Fibroblast of lung (primary cell): ENCODE measurements around the gene STXBP2. TPM values are rescaled to one million over a fixed set of nuclear protein-coding genes. Genes with fewer than 3 reads are reported as not detected.

Experiments
- DNase-seq, 2 donors: peaks; one replicate each; pipeline versions ENCODE4 v3.0.0 to v3.0.0-alpha.2; 2010; ENCODE audit warnings: low read depth in 2 of 2
- H2AFZ ChIP-seq: 2 replicates; pipeline ENCODE4 v1.5.1; 2012; ENCODE audit warnings: low read length, control low read depth, inconsistent platforms
- H3K27ac ChIP-seq: 2 replicates; pipeline ENCODE4 v1.5.1; 2011; ENCODE audit warnings: low read length, control low read depth; ENCODE audit not compliant: insufficient read depth
- H3K27me3 ChIP-seq: 2 replicates; pipeline ENCODE4 v1.5.1; 2011; ENCODE audit warnings: mild to moderate bottlenecking, low read length; ENCODE audit not compliant: control insufficient read depth, insufficient read depth
- H3K36me3 ChIP-seq: 2 replicates; pipeline ENCODE4 v1.5.1; 2011; ENCODE audit warnings: low read length; ENCODE audit not compliant: control insufficient read depth, insufficient read depth
- H3K4me1 ChIP-seq: 2 replicates; pipeline ENCODE4 v1.5.1; 2011; ENCODE audit warnings: low read length; ENCODE audit not compliant: control insufficient read depth, insufficient read depth; ENCODE audit errors: extremely low read depth
- H3K4me2 ChIP-seq: 2 replicates; pipeline ENCODE4 v1.5.1; 2011; ENCODE audit warnings: low read length, control low read depth; ENCODE audit not compliant: insufficient read depth; ENCODE audit errors: extremely low read depth
- H3K4me3 ChIP-seq, 4 experiments: fragments of 200-600 bp in 1 of 4; sonication (generic) in 1 of 4; replicated peaks in 1 of 4; 2 replicates each; pipeline ENCODE4 v1.5.1; 2011 to 2016; ENCODE audit warnings: low read length in 4 of 4, low read depth in 3 of 4, mild to moderate bottlenecking in 3 of 4, control low read depth in 2 of 4, inconsistent platforms in 1 of 4, mixed read lengths in 1 of 4; ENCODE audit not compliant: insufficient read depth in 1 of 4; ENCODE audit errors: control extremely low read depth in 1 of 4
- H3K79me2 ChIP-seq: 2 replicates; pipeline ENCODE4 v1.5.1; 2012; ENCODE audit warnings: mild to moderate bottlenecking, low read length, inconsistent platforms; ENCODE audit not compliant: control insufficient read depth, insufficient read depth
- H3K9ac ChIP-seq: 2 replicates; pipeline ENCODE4 v1.5.1; 2011; ENCODE audit warnings: mild to moderate bottlenecking, low read length, control low read depth; ENCODE audit not compliant: insufficient read depth
- H3K9me3 ChIP-seq: 2 replicates; pipeline ENCODE4 v1.5.1; 2012; ENCODE audit warnings: low read depth, low read length; ENCODE audit not compliant: control insufficient read depth, insufficient read depth
- H4K20me1 ChIP-seq: 2 replicates; pipeline ENCODE4 v1.5.1; 2011; ENCODE audit warnings: low read length; ENCODE audit not compliant: control insufficient read depth, insufficient read depth; ENCODE audit errors: extremely low read depth
- CTCF ChIP-seq, 2 donors: IDR thresholded peaks in 1 of 2; conservative IDR thresholded peaks in 1 of 2; 1 replicate in 1 of 2; 2 replicates in 1 of 2; pipeline ENCODE4 v1.5.1; 2011 to 2012; ENCODE audit warnings: low read length in 2 of 2, control low read depth in 1 of 2, inconsistent platforms in 1 of 2, low read depth in 1 of 2, mild to moderate bottlenecking in 1 of 2
- EZH2 ChIP-seq: IDR thresholded peaks from 2 replicates; pipeline ENCODE4 v1.5.1; 2012; ENCODE audit warnings: low read length, control low read depth, mild to moderate bottlenecking; ENCODE audit errors: missing control alignments
- polyA plus RNA-seq, 2 donors: library from polyadenylated mRNA; depleted of rRNA in 1 of 2; stranded (reverse) in 1 of 2; unstranded in 1 of 2; fragments of >200 nt; gene quantifications; 2 replicates each; pipeline ENCODE4 v1.2.1, GENCODE V29; 2011 to 2012; ENCODE audit warnings: missing spikeins in 1 of 2
- total RNA-seq: library from RNA; depleted of rRNA; stranded (reverse); fragments of >200 nt; gene quantifications from 2 replicates; pipeline ENCODE4 v1.2.1, GENCODE V29; 2014

Gene STXBP2
- total and polyA plus RNA-seq, 2 donors (not counting 1 experiment from before 2014, with no cell fraction given), result 4.6 TPM

- Histone ChIP-seq H4K20me1 (no peaks in the 10 kb centered on the region), H2AFZ (no peak within 1 kb of the TSS), H3K79me2 (no peaks in the 10 kb centered on the region), H3K4me2 (no peak within 1 kb of the TSS), H3K4me3 (peak within 1 kb of the TSS in 1 of 4 experiments; percentile 10), H3K36me3 (no peaks in the 10 kb centered on the region), H3K9ac (no peak within 1 kb of the TSS), H3K9me3 (no peaks in the 10 kb centered on the region), H3K27ac (no peak within 1 kb of the TSS), H3K27me3 (peaks cover 21% of the 10 kb centered on the region), H3K4me1 (no peaks in the 10 kb centered on the region)
- TF ChIP-seq EZH2 (peak; percentile 91), CTCF (conservative IDR thresholded peaks at IDR 0.05 in 1 of 2, IDR thresholded peaks at IDR 0.05 in 1 of 2; ENCODE audit: low read depth in 1 of 2, low read length in 2 of 2) (no peak)
- DNase-seq, result peak in 1 of 2 donors; percentile 1
Measured at GRCh38 chr19:7595466-7596133, 41.3 kb upstream of the STXBP2 start, which contains the start of gene CAMSAP3. Gene CAMSAP3 (plus strand): TSS chr19:7595863. CDS start chr19:7596003, 140 bp downstream.

GRCh38 chr19:7596211-7596937 is 40.5 kb upstream of the STXBP2 start:
- H3K9me3 ChIP-seq, result no peaks in the 10 kb centered on the region
- no peak overlapping the region for H3K4me3 ChIP-seq
- no peaks in the 10 kb centered on the region for H3K36me3 ChIP-seq
- H3K79me2 ChIP-seq, result no peaks in the 10 kb centered on the region
- TF ChIP-seq CTCF (conservative IDR thresholded peaks at IDR 0.05 in 1 of 2, IDR thresholded peaks at IDR 0.05 in 1 of 2; ENCODE audit: low read depth in 1 of 2, low read length in 2 of 2), result no peak
- peak; percentile 63 for TF ChIP-seq EZH2
- DNase-seq, result no peak
- H3K27ac ChIP-seq, result no peak overlapping the region
- H3K9ac ChIP-seq, result no peak overlapping the region
- no peak overlapping the region for H3K4me2 ChIP-seq
- H3K27me3 ChIP-seq, result peaks cover 21% of the 10 kb centered on the region
- no peak overlapping the region for H2AFZ ChIP-seq
- H4K20me1 ChIP-seq, result no peaks in the 10 kb centered on the region
- H3K4me1 ChIP-seq, result no peaks in the 10 kb centered on the region

GRCh38 chr19:7597689-7598088 is 39.2 kb upstream of the STXBP2 start:
- H3K9ac ChIP-seq, result no peak overlapping the region
- H3K27ac ChIP-seq, result no peak overlapping the region
- no peak overlapping the region for H2AFZ ChIP-seq
- no peaks in the 10 kb centered on the region for H3K79me2 ChIP-seq
- H3K4me3 ChIP-seq, result no peak overlapping the region
- H3K4me2 ChIP-seq, result no peak overlapping the region
- no peak for TF ChIP-seq EZH2
- TF ChIP-seq CTCF (conservative IDR thresholded peaks at IDR 0.05 in 1 of 2, IDR thresholded peaks at IDR 0.05 in 1 of 2; ENCODE audit: low read depth in 1 of 2, low read length in 2 of 2), result no peak
- H4K20me1 ChIP-seq, result no peaks in the 10 kb centered on the region
- H3K4me1 ChIP-seq, result no peaks in the 10 kb centered on the region
- H3K27me3 ChIP-seq, result peaks cover 21% of the 10 kb centered on the region
- H3K36me3 ChIP-seq, result no peaks in the 10 kb centered on the region
- H3K9me3 ChIP-seq, result no peaks in the 10 kb centered on the region
- no peak for DNase-seq
